NCI-H748 (cell line): Measurements from ENCODE around the gene KBTBD8.

Experiments used
- DNase-seq: peaks from one replicate; lab custom pipeline; 2025; ENCODE audit not compliant: unreplicated experiment; lab: John Stamatoyannopoulos, UW

Gene KBTBD8

GRCh38 chr3:66996696-66997095 lies 1.4 kb upstream of the KBTBD8 start:
- no peak for DNase-seq

- DNase-seq: peak; percentile 27
Observed at GRCh38 chr3:66997560-66998112, 471 bp upstream of the KBTBD8 start.

GRCh38 chr3:66998904-66999235 lies 763 bp downstream of the KBTBD8 start:
- DNase-seq: no peak

GRCh38 chr3:67000009-67000408 lies 1.9 kb downstream of the KBTBD8 start:
- DNase-seq: no peak

- DNase-seq: no peak
Observed at GRCh38 chr3:67001086-67001861, 3.2 kb downstream of the KBTBD8 start.

GRCh38 chr3:67005974-67006373 lies 7.9 kb downstream of the KBTBD8 start:
- no peak for DNase-seq

GRCh38 chr3:67006460-67006859 lies 8.4 kb downstream of the KBTBD8 start:
- no peak for DNase-seq

- DNase-seq: no peak
Observed at GRCh38 chr3:67008388-67008787, 10.3 kb downstream of the KBTBD8 start.

GRCh38 chr3:67009716-67010115 lies 11.6 kb downstream of the KBTBD8 start:
- DNase-seq: no peak

- no peak for DNase-seq
Observed at GRCh38 chr3:67011414-67012131, 13.5 kb downstream of the KBTBD8 start.

GRCh38 chr3:67012564-67012963 lies 14.5 kb downstream of the KBTBD8 start:
- DNase-seq: no peak

GRCh38 chr3:67015702-67016484 lies 17.8 kb downstream of the KBTBD8 start:
- no peak for DNase-seq

GRCh38 chr3:67016522-67017080 lies 18.5 kb downstream of the KBTBD8 start:
- no peak for DNase-seq

- DNase-seq: peak; percentile 24
Observed at GRCh38 chr3:67017211-67017610, 19.1 kb downstream of the KBTBD8 start.

GRCh38 chr3:67018105-67018788 lies 20.1 kb downstream of the KBTBD8 start:
- DNase-seq: peak; percentile 47

- no peak for DNase-seq
Observed at GRCh38 chr3:67018789-67019526, 20.9 kb downstream of the KBTBD8 start.

GRCh38 chr3:67028001-67028784 lies 30.1 kb downstream of the KBTBD8 start:
- no peak for DNase-seq

GRCh38 chr3:67030785-67031740 lies 33.0 kb downstream of the KBTBD8 start:
- DNase-seq: no peak
